ENCODE results near the gene GSDME.

DNA sequence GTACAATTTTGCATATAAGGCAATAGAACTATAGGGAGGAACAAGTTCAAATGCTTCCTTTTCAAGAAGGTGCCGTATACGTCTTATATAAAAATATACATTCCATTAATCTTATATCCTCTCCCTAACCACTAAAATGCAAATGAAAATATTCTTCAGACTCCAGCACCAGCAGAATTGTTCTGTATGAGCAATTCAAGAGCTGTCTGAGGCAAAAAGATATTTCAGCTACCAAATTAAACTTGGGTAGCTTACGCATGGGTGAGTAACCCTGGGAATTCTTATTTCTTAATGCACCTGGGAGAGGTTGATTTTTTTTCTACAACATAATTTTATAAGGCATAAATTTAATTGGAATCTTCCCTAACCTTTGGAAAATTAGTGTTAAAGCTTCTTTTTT, 42.2 kb upstream of the GSDME start:
- TF ChIP-seq, protein P1, sequence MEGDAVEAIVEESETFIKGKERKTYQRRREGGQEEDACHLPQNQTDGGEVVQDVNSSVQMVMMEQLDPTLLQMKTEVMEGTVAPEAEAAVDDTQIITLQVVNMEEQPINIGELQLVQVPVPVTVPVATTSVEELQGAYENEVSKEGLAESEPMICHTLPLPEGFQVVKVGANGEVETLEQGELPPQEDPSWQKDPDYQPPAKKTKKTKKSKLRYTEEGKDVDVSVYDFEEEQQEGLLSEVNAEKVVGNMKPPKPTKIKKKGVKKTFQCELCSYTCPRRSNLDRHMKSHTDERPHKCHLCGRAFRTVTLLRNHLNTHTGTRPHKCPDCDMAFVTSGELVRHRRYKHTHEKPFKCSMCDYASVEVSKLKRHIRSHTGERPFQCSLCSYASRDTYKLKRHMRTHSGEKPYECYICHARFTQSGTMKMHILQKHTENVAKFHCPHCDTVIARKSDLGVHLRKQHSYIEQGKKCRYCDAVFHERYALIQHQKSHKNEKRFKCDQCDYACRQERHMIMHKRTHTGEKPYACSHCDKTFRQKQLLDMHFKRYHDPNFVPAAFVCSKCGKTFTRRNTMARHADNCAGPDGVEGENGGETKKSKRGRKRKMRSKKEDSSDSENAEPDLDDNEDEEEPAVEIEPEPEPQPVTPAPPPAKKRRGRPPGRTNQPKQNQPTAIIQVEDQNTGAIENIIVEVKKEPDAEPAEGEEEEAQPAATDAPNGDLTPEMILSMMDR (IDR thresholded peaks at IDR 0.05 in 4 of 5, conservative IDR thresholded peaks at IDR 0.05 in 1 of 5): no peak
- no peak for TF ChIP-seq POLR2A (IDR thresholded peaks at IDR 0.05)
